GM12878 (cell line): ENCODE measurements around the gene RAB10. TPM values are rescaled to one million over a fixed set of nuclear protein-coding genes. Genes with fewer than 3 reads are reported as not detected.
A peak's percentile ranks its signal among the peaks of the same experiment; 100 is the strongest.

Experiments used
- ATAC-seq: fragments of 200-7000 bp; cut with Tn5 transposase; 3 replicates; pipeline ENCODE4 v1.9.1; 2020; ENCODE audit warnings: mild to moderate bottlenecking, moderate library complexity
- BruUV-seq: library from RNA; stranded (reverse); fragments of 400-500 nt; replicated peaks from 2 replicates; lab custom pipeline; 2021; lab: Mats Ljungman, UMichigan
- CTCF ChIA-PET: fragments of 300-600 bp; sonication (Branson Sonifier 250); formaldehyde crosslinking; extraction: SDS; loops from one replicate; lab custom pipeline; 2021; ENCODE audit warnings: inconsistent platforms; lab: Yijun Ruan, JAX
- POLR2A ChIA-PET: fragments of 350-600 bp; formaldehyde crosslinking; extraction: SDS; loops from one replicate; lab custom pipeline; 2021; ENCODE audit warnings: inconsistent platforms; lab: Charles Lee
- RAD21 ChIA-PET: fragments of 300-600 bp; sonication (Branson Sonifier 250); formaldehyde crosslinking; loops from one replicate; lab custom pipeline; 2023; ENCODE audit warnings: antibody characterized with exemption; ENCODE audit not compliant: unreplicated experiment; lab: Charles Lee
- SMC1A ChIA-PET: fragments of 300-600 bp; sonication (Branson Sonifier 250); formaldehyde crosslinking; loops from one replicate; lab custom pipeline; 2023; ENCODE audit not compliant: unreplicated experiment, uncharacterized antibody; lab: Charles Lee
- DNase-seq: peaks from one replicate; pipeline ENCODE4 v3.0.0-alpha.2; 2011; ENCODE audit warnings: low read depth, low spot score
- FAIRE-seq: peaks from 3 replicates; lab custom pipeline; 2011; peaks lifted over from hg19 to GRCh38; lab: Jason Lieb, UNC
- H2AFZ ChIP-seq: 2 replicates; pipeline ENCODE4 v1.6.0; 2011; ENCODE audit warnings: low read depth, low read length, control low read depth; ENCODE audit not compliant: control insufficient read depth
- H3K27ac ChIP-seq: 2 replicates; pipeline ENCODE4 v1.5.1; 2011; ENCODE audit warnings: control low read depth; ENCODE audit not compliant: control insufficient read depth, insufficient read depth
- H3K27me3 ChIP-seq, 2 experiments: replicated peaks in 1 of 2; 2 replicates each; pipeline versions ENCODE4 v1.6.0 to v1.6.1; 2011; ENCODE audit warnings: low read length in 1 of 2; ENCODE audit not compliant: control insufficient read depth in 2 of 2, insufficient read depth in 2 of 2
- H3K36me3 ChIP-seq, 2 experiments: 2 replicates each; pipeline ENCODE4 v1.5.1; 2011; ENCODE audit warnings: low read length in 1 of 2; ENCODE audit not compliant: control insufficient read depth in 2 of 2, insufficient read depth in 2 of 2
- H3K4me1 ChIP-seq: 2 replicates; pipeline ENCODE4 v1.6.1; 2011; ENCODE audit warnings: mild to moderate bottlenecking, low read length, moderate library complexity, mixed read lengths; ENCODE audit not compliant: control insufficient read depth, insufficient read depth
- H3K4me2 ChIP-seq: 2 replicates; pipeline ENCODE4 v1.6.0; 2011; ENCODE audit warnings: control low read depth; ENCODE audit not compliant: control insufficient read depth, insufficient read depth
- H3K4me3 ChIP-seq: fragments of 200-600 bp; sonication (generic); 2 replicates; pipeline ENCODE4 v1.5.1; 2016
- H3K79me2 ChIP-seq: 2 replicates; pipeline ENCODE4 v1.6.0; 2011; ENCODE audit warnings: low read length; ENCODE audit not compliant: control insufficient read depth, insufficient read depth
- H3K9ac ChIP-seq: 2 replicates; pipeline ENCODE4 v1.8.0; 2011; ENCODE audit warnings: low read length, control low read depth, mixed read lengths; ENCODE audit not compliant: control insufficient read depth, insufficient read depth
- H3K9me3 ChIP-seq: replicated peaks from 3 replicates; pipeline ENCODE4 v1.5.1; 2011; ENCODE audit warnings: mild to moderate bottlenecking, low read length; ENCODE audit not compliant: control insufficient read depth, insufficient read depth
- H4K20me1 ChIP-seq: 2 replicates; pipeline ENCODE4 v1.6.0; 2011; ENCODE audit not compliant: control insufficient read depth, insufficient read depth
- MTA3 ChIP-seq: IDR thresholded peaks from 2 replicates; pipeline ENCODE4 v1.6.1; 2012; ENCODE audit warnings: low read length, inconsistent platforms, borderline replicate concordance
- NR2F1 ChIP-seq: fragments of 450-650 bp; conservative IDR thresholded peaks from 2 replicates; pipeline ENCODE4 v1.6.1; 2017; ENCODE audit warnings: mild to moderate bottlenecking
- NRF1 ChIP-seq: conservative IDR thresholded peaks from 2 replicates; pipeline ENCODE4 v1.6.1; 2011; ENCODE audit warnings: mild to moderate bottlenecking, low read depth, low read length, improper control_type of control experiment
- POU2F2 ChIP-seq: IDR thresholded peaks from 3 replicates; pipeline ENCODE4 v1.6.1; 2011; ENCODE audit warnings: low read depth, mild to moderate bottlenecking, low read length, borderline replicate concordance
- RELB ChIP-seq: fragments of 450-650 bp; IDR thresholded peaks from 2 replicates; pipeline ENCODE4 v1.6.1; 2017; ENCODE audit warnings: low read depth, mild to moderate bottlenecking, moderate library complexity
- ZNF24 ChIP-seq: fragments of 450-650 bp; IDR thresholded peaks from 2 replicates; pipeline ENCODE4 v1.6.1; 2017; ENCODE audit warnings: antibody characterized with exemption, mild to moderate bottlenecking
- WGBS: methylation state at CpG from one replicate; pipeline ENCODE4 v1.1.6; 2016; ENCODE audit warnings: low lambda C conversion rate; ENCODE audit not compliant: insufficient replicate concordance, insufficient coverage; ENCODE audit errors: missing lambda C conversion rate; 5-methylcytosine and 5-hydroxymethylcytosine counted together
- in situ Hi-C: fragments of 300-500 bp; cut with MboI; formaldehyde crosslinking; loops from 9 replicates; pipeline ENCODE4 v1.14.3; 2018; ENCODE audit warnings: mixed read lengths
- intact Hi-C: fragments of 100-400 bp; cut with micrococcal nuclease; formaldehyde crosslinking; loops from one replicate; pipeline ENCODE4 v1.14.2; 2022; ENCODE audit not compliant: unreplicated experiment
- polyA plus RNA-seq, 11 experiments: library from polyadenylated mRNA; depleted of rRNA in 4 of 11; unstranded in 6 of 11; stranded (reverse) in 5 of 11; fragments of >200 nt; fragmentation: Nextera tagmentation in 4 of 11; fragmentation: Illumina TruSeq in 1 of 11; extraction: Ambion mirVana in 4 of 11; extraction: Trizol in 1 of 11; gene quantifications; 1 replicate in 1 of 11; 2 replicates in 10 of 11; pipeline versions ENCODE4 v1.2.1 to v1.2.3, GENCODE V29; 2011 to 2016; ENCODE audit warnings: inconsistent platforms in 2 of 11, missing spikeins in 2 of 11, low read depth in 1 of 11
- total RNA-seq, 4 experiments: library from RNA; depleted of rRNA in 3 of 4; stranded (reverse); fragments of >200 nt in 3 of 4; fragmentation: Illumina TruSeq in 1 of 4; extraction: Trizol in 1 of 4; gene quantifications; 2 replicates each; pipeline versions ENCODE4 v1.2.1 to v1.2.3, GENCODE V29; 2013 to 2021

RAB10 gene
- total and polyA plus RNA-seq, 10 of the 15 experiments (the other 5 are each of a cell fraction or from before 2014, with no cell fraction given), result 13.3 to 109 (median 82.0) TPM

- Histone ChIP-seq H3K4me3 (peak overlapping the region; percentile 98), H3K9me3 (no peaks in the 10 kb centered on the region), H3K4me2 (peak overlapping the region; percentile 91), H4K20me1 (peaks cover 7% of the 10 kb centered on the region; the same call in 1 of the 2 replicates), H3K36me3 (peaks cover 0 to 2% of the 10 kb centered on the region in 2 experiments; a peak in 1 of 4 replicates), H3K9ac (peak overlapping the region; percentile 89), H2AFZ (no peak overlapping the region), H3K27me3 (no peaks in the 10 kb centered on the region), H3K27ac (peak overlapping the region; percentile 95), H3K4me1 (peaks cover 3% of the 10 kb centered on the region; the same call in 1 of the 2 replicates), H3K79me2 (peaks cover 61% of the 10 kb centered on the region)
- CTCF ChIA-PET, result interaction anchor here (0.6 to 2.0 kb wide), 11 partner anchors 28 to 282 kb away, joined by 3 to 10 read pairs (median 4); no protein-coding TSS in a partner anchor
- no TSS peak for BruUV-seq
- FAIRE-seq (peak; percentile 47), ATAC-seq (no peak), DNase-seq (no peak)
- RAD21 ChIA-PET, result interaction anchor here (0.8 to 2.0 kb wide), 7 partner anchors 38 to 1449 kb away, joined by 3 to 6 read pairs (median 3); no protein-coding TSS in a partner anchor
- POLR2A ChIA-PET, result interaction anchor here (0.5 to 2.8 kb wide), 12 partner anchors 8 to 311 kb away, joined by 3 to 11 read pairs (median 6); partner anchors contain the start of genes ADGRF3, ASXL2, HADHA and HADHB
- SMC1A ChIA-PET, result interaction anchor here (0.7 to 2.7 kb wide), 17 partner anchors 9 to 182 kb away, joined by 3 to 11 read pairs (median 4); no protein-coding TSS in a partner anchor
- TF ChIP-seq NR2F1 (no peak), POU2F2 (no peak), NRF1 (no peak), MTA3 (no peak), RELB (peak; percentile 36; the same call in 1 of the 2 replicates), ZNF24 (0 out of 2 replicates have a peak, but pooled peaks have one; percentile 19)
- intact Hi-C loops, result no loop called here
- WGBS, result 3% methylated on average over 12 of the region's 12 CpGs
- in situ Hi-C loops, result no loop called here
Measured at GRCh38 chr2:26035090-26035743, 1.3 kb downstream of the RAB10 start.
